ENCODE data around the gene GDAP2. TPM values are rescaled to one million over a fixed set of nuclear protein-coding genes. Genes with fewer than 3 reads are reported as not detected.

The GDAP2 gene
- total and polyA plus RNA-seq, 2 experiments from 2014 or later = 11.3 to 33.3 TPM

DNA sequence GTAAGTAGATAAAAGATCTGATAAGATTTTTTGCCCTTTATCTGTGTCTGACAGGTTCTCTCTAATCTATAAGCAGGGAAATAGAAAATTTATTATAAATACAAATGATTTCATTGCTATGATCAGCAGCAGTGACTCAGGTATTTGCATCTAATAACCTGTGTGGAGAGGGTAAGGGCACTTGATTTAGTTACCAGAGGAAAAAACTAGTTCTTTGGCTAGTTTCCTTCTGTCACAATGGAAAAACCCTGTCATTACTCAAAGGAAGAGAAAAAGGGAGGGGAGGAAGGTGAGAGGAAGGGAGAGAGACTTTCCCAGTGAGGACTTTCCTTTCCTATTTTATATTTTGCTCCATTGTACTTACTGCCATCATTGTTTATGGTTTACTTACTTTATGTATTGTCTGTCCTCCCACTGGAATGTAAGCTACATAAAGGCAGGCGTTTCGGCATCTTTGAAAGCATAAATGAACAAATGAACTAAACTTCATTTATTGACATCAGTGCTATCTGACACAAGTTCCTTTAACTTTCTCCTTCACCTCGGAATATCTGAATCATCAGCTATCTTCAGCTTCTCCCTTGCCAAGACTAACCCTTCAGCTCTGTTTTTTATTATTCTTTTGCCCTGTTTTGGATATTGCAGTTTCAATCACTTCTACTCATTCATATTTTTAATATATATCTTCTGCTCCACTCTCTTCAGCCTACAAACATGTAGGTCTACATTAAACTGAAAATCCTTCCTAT lies 35.0 kb upstream of the GDAP2 start:
- no peaks in the 10 kb centered on the region for H4K20me1 ChIP-seq (ENCODE audit: insufficient read depth, poor library complexity, severe bottlenecking)
- no peak for DNase-seq (ENCODE audit: low spot score)
- H3K4me2 ChIP-seq = no peak overlapping the region
- H3K79me2 ChIP-seq = no peaks in the 10 kb centered on the region
- 94% methylated on average over 3 of the region's 3 CpGs for WGBS (ENCODE audit: low lambda C conversion rate, missing lambda C conversion rate)
- H3K9me2 ChIP-seq (replicated peaks; ENCODE audit: insufficient read depth) = no peaks in the 10 kb centered on the region
- H3K36me3 ChIP-seq (replicated peaks; ENCODE audit: insufficient read depth, low read depth) = no peaks in the 10 kb centered on the region
- H2AFZ ChIP-seq = no peak overlapping the region
- TF ChIP-seq, protein P1, sequence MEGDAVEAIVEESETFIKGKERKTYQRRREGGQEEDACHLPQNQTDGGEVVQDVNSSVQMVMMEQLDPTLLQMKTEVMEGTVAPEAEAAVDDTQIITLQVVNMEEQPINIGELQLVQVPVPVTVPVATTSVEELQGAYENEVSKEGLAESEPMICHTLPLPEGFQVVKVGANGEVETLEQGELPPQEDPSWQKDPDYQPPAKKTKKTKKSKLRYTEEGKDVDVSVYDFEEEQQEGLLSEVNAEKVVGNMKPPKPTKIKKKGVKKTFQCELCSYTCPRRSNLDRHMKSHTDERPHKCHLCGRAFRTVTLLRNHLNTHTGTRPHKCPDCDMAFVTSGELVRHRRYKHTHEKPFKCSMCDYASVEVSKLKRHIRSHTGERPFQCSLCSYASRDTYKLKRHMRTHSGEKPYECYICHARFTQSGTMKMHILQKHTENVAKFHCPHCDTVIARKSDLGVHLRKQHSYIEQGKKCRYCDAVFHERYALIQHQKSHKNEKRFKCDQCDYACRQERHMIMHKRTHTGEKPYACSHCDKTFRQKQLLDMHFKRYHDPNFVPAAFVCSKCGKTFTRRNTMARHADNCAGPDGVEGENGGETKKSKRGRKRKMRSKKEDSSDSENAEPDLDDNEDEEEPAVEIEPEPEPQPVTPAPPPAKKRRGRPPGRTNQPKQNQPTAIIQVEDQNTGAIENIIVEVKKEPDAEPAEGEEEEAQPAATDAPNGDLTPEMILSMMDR (IDR thresholded peaks at IDR 0.05; ENCODE audit: poor library complexity) = no peak
- no peak for TF ChIP-seq EZH2 (IDR thresholded peaks at IDR 0.05; ENCODE audit: borderline replicate concordance)
- no peak for TF ChIP-seq EZH2phosphoT487 (IDR thresholded peaks at IDR 0.05; ENCODE audit: low read depth, severe bottlenecking, unreplicated experiment)
- H3K4me3 ChIP-seq = no peak overlapping the region
- H3K9me3 ChIP-seq (ENCODE audit: low read depth) = no peaks in the 10 kb centered on the region
- no peak overlapping the region for H3K27ac ChIP-seq
- no peaks in the 10 kb centered on the region for H3K27me3 ChIP-seq
- H3K4me1 ChIP-seq (ENCODE audit: insufficient read depth) = no peaks in the 10 kb centered on the region

DNA sequence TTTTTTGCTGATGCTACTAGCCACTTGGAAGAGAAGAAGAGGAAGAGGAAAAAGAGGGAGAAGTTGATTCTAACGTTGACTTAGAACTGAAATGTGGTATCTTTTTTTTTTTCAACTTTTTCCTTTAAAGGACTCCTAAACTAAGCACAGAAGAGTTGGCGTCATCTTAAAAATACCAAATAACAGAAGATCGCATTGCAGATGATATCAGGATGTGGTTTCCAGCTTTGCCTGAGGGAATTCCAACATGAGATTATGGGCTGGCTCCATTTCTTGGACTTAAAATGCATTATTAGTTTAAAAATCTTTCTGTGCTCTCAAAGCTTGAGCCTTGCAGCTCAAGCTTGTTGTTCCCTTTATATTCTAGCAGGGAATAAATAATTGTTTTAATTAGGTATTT lies 29.9 kb upstream of the GDAP2 start:
- Histone ChIP-seq H3K27me3 (no peaks in the 10 kb centered on the region), H3K9me2 (replicated peaks; ENCODE audit: insufficient read depth) (no peaks in the 10 kb centered on the region), H3K4me2 (no peak overlapping the region), H3K36me3 (replicated peaks; ENCODE audit: insufficient read depth, low read depth) (no peaks in the 10 kb centered on the region), H3K27ac (no peak overlapping the region), H3K4me1 (ENCODE audit: insufficient read depth) (no peaks in the 10 kb centered on the region), H3K9me3 (ENCODE audit: low read depth) (no peaks in the 10 kb centered on the region), H2AFZ (no peak overlapping the region), H3K4me3 (no peak overlapping the region), H3K79me2 (no peaks in the 10 kb centered on the region), H4K20me1 (ENCODE audit: insufficient read depth, poor library complexity, severe bottlenecking) (no peaks in the 10 kb centered on the region)
- no peak for DNase-seq (ENCODE audit: low spot score)
- TF ChIP-seq EZH2phosphoT487 (IDR thresholded peaks at IDR 0.05; ENCODE audit: low read depth, severe bottlenecking, unreplicated experiment) (no peak), EZH2 (IDR thresholded peaks at IDR 0.05; ENCODE audit: borderline replicate concordance) (no peak)
- TF ChIP-seq, protein P1 (IDR thresholded peaks at IDR 0.05; ENCODE audit: poor library complexity) = no peak
- 69% methylated on average over 3 of the region's 3 CpGs for WGBS (ENCODE audit: low lambda C conversion rate, missing lambda C conversion rate)

DNA sequence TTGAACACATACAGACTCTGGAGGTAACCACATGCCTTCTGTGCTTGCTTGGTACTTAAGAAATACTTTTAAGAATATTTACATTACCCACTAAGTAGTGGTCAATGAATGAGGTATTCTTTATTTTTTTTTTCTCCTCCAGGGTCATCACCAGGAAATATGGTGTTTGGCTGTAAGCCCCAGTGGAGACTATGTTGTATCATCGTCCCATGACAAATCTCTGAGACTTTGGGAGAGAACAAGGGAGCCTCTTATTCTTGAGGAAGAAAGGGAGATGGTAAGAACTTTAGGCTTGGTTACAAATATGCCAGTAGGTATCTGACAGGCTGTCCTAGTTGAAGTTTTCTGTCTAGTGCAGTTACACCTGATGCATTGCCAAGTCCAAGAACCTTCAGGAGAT lies 23.0 kb upstream of the GDAP2 start:
- no peak for DNase-seq (ENCODE audit: low spot score)
- 90% methylated on average over 1 of the region's 1 CpG for WGBS (ENCODE audit: low lambda C conversion rate, missing lambda C conversion rate)

More for the DNA sequence above, 23.0 kb upstream of the GDAP2 start:
- Histone ChIP-seq H3K9me3 (ENCODE audit: low read depth) (no peaks in the 10 kb centered on the region), H3K4me3 (no peak overlapping the region), H4K20me1 (ENCODE audit: insufficient read depth, poor library complexity, severe bottlenecking) (no peaks in the 10 kb centered on the region), H3K27ac (no peak overlapping the region), H3K79me2 (no peaks in the 10 kb centered on the region), H3K4me1 (ENCODE audit: insufficient read depth) (no peaks in the 10 kb centered on the region), H3K4me2 (no peak overlapping the region), H3K9me2 (replicated peaks; ENCODE audit: insufficient read depth) (no peaks in the 10 kb centered on the region), H2AFZ (no peak overlapping the region), H3K27me3 (no peaks in the 10 kb centered on the region), H3K36me3 (replicated peaks; ENCODE audit: insufficient read depth, low read depth) (no peaks in the 10 kb centered on the region)
- TF ChIP-seq EZH2 (IDR thresholded peaks at IDR 0.05; ENCODE audit: borderline replicate concordance) (no peak), EZH2phosphoT487 (IDR thresholded peaks at IDR 0.05; ENCODE audit: low read depth, severe bottlenecking, unreplicated experiment) (no peak)
- TF ChIP-seq, protein P1 (IDR thresholded peaks at IDR 0.05; ENCODE audit: poor library complexity) = no peak
